ENCODE measurements around the gene ODAD3.

Gene ODAD3

GRCh38 chr19:11404588-11405222 is 30.2 kb downstream of the ODAD3 start:
- TF ChIP-seq EZH2 (optimal IDR thresholded peaks at IDR 0.05; ENCODE audit: low read depth, low read length) (no peak), EZH2phosphoT487 (IDR thresholded peaks at IDR 0.05; ENCODE audit: low read length) (no peak)
- TF ChIP-seq, protein P1, sequence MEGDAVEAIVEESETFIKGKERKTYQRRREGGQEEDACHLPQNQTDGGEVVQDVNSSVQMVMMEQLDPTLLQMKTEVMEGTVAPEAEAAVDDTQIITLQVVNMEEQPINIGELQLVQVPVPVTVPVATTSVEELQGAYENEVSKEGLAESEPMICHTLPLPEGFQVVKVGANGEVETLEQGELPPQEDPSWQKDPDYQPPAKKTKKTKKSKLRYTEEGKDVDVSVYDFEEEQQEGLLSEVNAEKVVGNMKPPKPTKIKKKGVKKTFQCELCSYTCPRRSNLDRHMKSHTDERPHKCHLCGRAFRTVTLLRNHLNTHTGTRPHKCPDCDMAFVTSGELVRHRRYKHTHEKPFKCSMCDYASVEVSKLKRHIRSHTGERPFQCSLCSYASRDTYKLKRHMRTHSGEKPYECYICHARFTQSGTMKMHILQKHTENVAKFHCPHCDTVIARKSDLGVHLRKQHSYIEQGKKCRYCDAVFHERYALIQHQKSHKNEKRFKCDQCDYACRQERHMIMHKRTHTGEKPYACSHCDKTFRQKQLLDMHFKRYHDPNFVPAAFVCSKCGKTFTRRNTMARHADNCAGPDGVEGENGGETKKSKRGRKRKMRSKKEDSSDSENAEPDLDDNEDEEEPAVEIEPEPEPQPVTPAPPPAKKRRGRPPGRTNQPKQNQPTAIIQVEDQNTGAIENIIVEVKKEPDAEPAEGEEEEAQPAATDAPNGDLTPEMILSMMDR (IDR thresholded peaks at IDR 0.05; ENCODE audit: low read length) = no peak
- H3K4me1 ChIP-seq (ENCODE audit: low read length) = no peaks in the 10 kb centered on the region
- no peak overlapping the region for H2AFZ ChIP-seq (ENCODE audit: low read length)
- H3K36me3 ChIP-seq (replicated peaks; ENCODE audit: insufficient read depth, low read length) = no peaks in the 10 kb centered on the region
- no peak overlapping the region for H3K27ac ChIP-seq (ENCODE audit: low read length)
- no peak for DNase-seq
- H3K4me2 ChIP-seq (ENCODE audit: low read depth, low read length) = no peak overlapping the region
- H3F3A ChIP-seq (ENCODE audit: insufficient read depth, low read length) = no peaks in the 10 kb centered on the region
- no peaks in the 10 kb centered on the region for H3K9me2 ChIP-seq (replicated peaks; ENCODE audit: insufficient read depth, low read length)
- no peaks in the 10 kb centered on the region for H3K9me3 ChIP-seq (replicated peaks; ENCODE audit: insufficient read depth, low read length)
- no peaks in the 10 kb centered on the region for H3K79me2 ChIP-seq (ENCODE audit: low read length)
- peaks cover 51% of the 10 kb centered on the region for H3K27me3 ChIP-seq (replicated peaks; ENCODE audit: insufficient read depth, low read length)
- H4K20me1 ChIP-seq (ENCODE audit: insufficient read depth, low read length) = no peaks in the 10 kb centered on the region
- no peak overlapping the region for H3K4me3 ChIP-seq (ENCODE audit: low read length)
- no peak overlapping the region for H3K9ac ChIP-seq (ENCODE audit: low read length)

DNA sequence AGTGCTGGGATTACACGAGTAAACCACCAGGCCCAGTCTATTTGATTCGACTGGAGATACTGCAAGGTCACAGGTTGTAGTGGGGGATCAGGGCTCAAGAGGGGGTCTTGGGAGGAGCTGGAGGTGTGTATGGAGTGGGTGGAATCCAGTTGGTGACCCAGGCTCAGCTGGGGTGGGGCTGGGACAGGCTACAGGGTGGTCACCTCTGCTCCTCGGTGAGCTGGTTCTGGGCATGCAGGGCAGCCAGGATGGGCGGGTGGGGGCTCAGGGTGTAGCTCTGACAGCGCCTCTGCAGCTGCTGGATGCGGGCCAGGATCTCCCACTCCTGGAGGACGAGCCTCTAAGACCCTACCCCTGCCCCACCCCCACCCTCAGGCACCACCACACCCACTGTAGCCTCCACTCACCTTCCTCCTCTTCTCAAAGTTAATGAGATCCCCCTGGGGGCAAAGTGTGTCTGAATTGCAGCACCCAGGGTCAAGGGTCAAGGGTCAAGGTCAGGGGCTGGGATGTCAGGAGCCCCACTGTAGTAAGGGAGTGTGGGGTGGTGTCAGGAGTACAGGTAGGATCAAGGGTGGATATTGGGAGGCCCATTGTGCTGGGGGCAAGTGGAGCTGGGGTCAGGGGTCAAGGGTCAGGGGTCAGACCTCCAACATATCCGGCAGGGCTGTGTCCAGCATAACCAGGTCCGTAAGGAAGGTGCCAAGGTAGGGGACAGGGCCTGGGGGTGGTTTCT is 32.9 kb downstream of the ODAD3 start:
- TF ChIP-seq, protein P1 (IDR thresholded peaks at IDR 0.05; ENCODE audit: low read length) = no peak
- no peak for TF ChIP-seq EZH2phosphoT487 (IDR thresholded peaks at IDR 0.05; ENCODE audit: low read length)
- no peak for TF ChIP-seq EZH2 (optimal IDR thresholded peaks at IDR 0.05; ENCODE audit: low read depth, low read length)
- peaks cover 45% of the 10 kb centered on the region for H3K27me3 ChIP-seq (replicated peaks; ENCODE audit: insufficient read depth, low read length)
- H2AFZ ChIP-seq (ENCODE audit: low read length) = no peak overlapping the region
- H3K9me2 ChIP-seq (replicated peaks; ENCODE audit: insufficient read depth, low read length) = no peaks in the 10 kb centered on the region
- no peaks in the 10 kb centered on the region for H3K36me3 ChIP-seq (replicated peaks; ENCODE audit: insufficient read depth, low read length)
- H3K9ac ChIP-seq (ENCODE audit: low read length) = no peak overlapping the region
- no peak overlapping the region for H3K4me3 ChIP-seq (ENCODE audit: low read length)
- no peaks in the 10 kb centered on the region for H3K79me2 ChIP-seq (ENCODE audit: low read length)
- no peaks in the 10 kb centered on the region for H3K9me3 ChIP-seq (replicated peaks; ENCODE audit: insufficient read depth, low read length)
- H3K4me1 ChIP-seq (ENCODE audit: low read length) = no peaks in the 10 kb centered on the region
- DNase-seq = no peak
- no peaks in the 10 kb centered on the region for H4K20me1 ChIP-seq (ENCODE audit: insufficient read depth, low read length)
- no peak overlapping the region for H3K4me2 ChIP-seq (ENCODE audit: low read depth, low read length)
- no peaks in the 10 kb centered on the region for H3F3A ChIP-seq (ENCODE audit: insufficient read depth, low read length)
- H3K27ac ChIP-seq (ENCODE audit: low read length) = no peak overlapping the region

GRCh38 chr19:11400798-11401197 is 34.1 kb downstream of the ODAD3 start:
- Histone ChIP-seq H3K36me3 (replicated peaks; ENCODE audit: insufficient read depth, low read length) (no peaks in the 10 kb centered on the region), H3K79me2 (ENCODE audit: low read length) (no peaks in the 10 kb centered on the region), H3K4me3 (ENCODE audit: low read length) (no peak overlapping the region), H3K9me2 (replicated peaks; ENCODE audit: insufficient read depth, low read length) (no peaks in the 10 kb centered on the region), H3K9me3 (replicated peaks; ENCODE audit: insufficient read depth, low read length) (no peaks in the 10 kb centered on the region), H3K27ac (ENCODE audit: low read length) (no peak overlapping the region), H3K27me3 (replicated peaks; ENCODE audit: insufficient read depth, low read length) (peaks cover 41% of the 10 kb centered on the region), H3K9ac (ENCODE audit: low read length) (no peak overlapping the region), H4K20me1 (ENCODE audit: insufficient read depth, low read length) (no peaks in the 10 kb centered on the region), H3F3A (ENCODE audit: insufficient read depth, low read length) (no peaks in the 10 kb centered on the region), H2AFZ (ENCODE audit: low read length) (no peak overlapping the region), H3K4me2 (ENCODE audit: low read depth, low read length) (no peak overlapping the region), H3K4me1 (ENCODE audit: low read length) (no peaks in the 10 kb centered on the region)
- no peak for DNase-seq
- TF ChIP-seq, protein P1 (IDR thresholded peaks at IDR 0.05; ENCODE audit: low read length) = no peak
- no peak for TF ChIP-seq EZH2 (optimal IDR thresholded peaks at IDR 0.05; ENCODE audit: low read depth, low read length)
- TF ChIP-seq EZH2phosphoT487 (IDR thresholded peaks at IDR 0.05; ENCODE audit: low read length) = no peak
